Neural crest cell (in vitro differentiated cells): ENCODE data around the gene AUNIP. TPM values are rescaled to one million over a fixed set of nuclear protein-coding genes. Genes with fewer than 3 reads are reported as not detected.

ENCODE experiments used
- DNase-seq: peaks from one replicate; pipeline ENCODE4 v3.0.0; 2021; ENCODE audit warnings: low read depth, mixed read lengths, low spot score
- H3K27ac Mint-ChIP-seq: one replicate; pipeline ENCODE4 v1.8.0; 2021; ENCODE audit warnings: mild to moderate bottlenecking, mixed read lengths; ENCODE audit not compliant: unreplicated experiment
- H3K27me3 Mint-ChIP-seq: 2 replicates; pipeline ENCODE4 v1.8.0; 2021; ENCODE audit warnings: low read depth, mild to moderate bottlenecking, mixed read lengths
- H3K36me3 Mint-ChIP-seq: 2 replicates; pipeline ENCODE4 v1.8.0; 2021; ENCODE audit warnings: low read depth, mild to moderate bottlenecking, mixed read lengths
- H3K4me1 Mint-ChIP-seq: 2 replicates; pipeline ENCODE4 v1.8.0; 2021; ENCODE audit warnings: mixed read lengths
- H3K4me3 Mint-ChIP-seq: one replicate; pipeline ENCODE4 v1.8.0; 2021; ENCODE audit warnings: mild to moderate bottlenecking, mixed read lengths
- H3K9me3 Mint-ChIP-seq: 2 replicates; pipeline ENCODE4 v1.8.0; 2021; ENCODE audit warnings: mixed read lengths
- total RNA-seq: library from RNA; stranded (reverse); gene quantifications from 2 replicates; pipeline ENCODE4 v1.2.1, GENCODE V29; 2021
- TF ChIP-seq, protein P1 (sequence below): fragments of 200-600 bp; sonication (generic); conservative IDR thresholded peaks from 2 replicates; pipeline ENCODE4 v1.5.0; 2021; ENCODE audit warnings: antibody characterized with exemption, mild to moderate bottlenecking

Gene AUNIP
- total RNA-seq, 1 donor from 2014 or later = 13.6 TPM

DNA sequence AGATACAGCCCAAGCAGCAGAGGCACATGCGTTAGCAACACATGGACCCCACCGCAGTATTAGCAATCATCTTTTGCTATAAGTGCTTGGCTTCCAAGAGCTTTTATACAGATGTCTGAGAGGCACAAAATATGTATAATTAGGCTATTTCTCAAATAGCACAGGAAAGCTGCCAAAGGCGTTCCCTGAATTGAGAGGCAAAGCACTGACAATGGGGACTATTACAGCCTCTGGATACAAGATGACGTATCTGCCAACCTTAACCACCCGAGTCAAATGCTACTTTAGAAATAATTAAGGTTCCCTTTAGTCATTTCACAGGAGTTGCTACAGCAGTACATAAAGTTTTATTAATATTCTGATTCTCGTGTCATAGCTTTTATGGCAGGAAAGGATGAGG lies 40.5 kb upstream of the AUNIP start:
- no peaks in the 10 kb centered on the region for H3K9me3 Mint-ChIP-seq
- H3K4me1 Mint-ChIP-seq = peaks cover 75% of the 10 kb centered on the region
- no peak for DNase-seq
- H3K36me3 Mint-ChIP-seq = peaks cover 39% of the 10 kb centered on the region
- TF ChIP-seq, protein P1, sequence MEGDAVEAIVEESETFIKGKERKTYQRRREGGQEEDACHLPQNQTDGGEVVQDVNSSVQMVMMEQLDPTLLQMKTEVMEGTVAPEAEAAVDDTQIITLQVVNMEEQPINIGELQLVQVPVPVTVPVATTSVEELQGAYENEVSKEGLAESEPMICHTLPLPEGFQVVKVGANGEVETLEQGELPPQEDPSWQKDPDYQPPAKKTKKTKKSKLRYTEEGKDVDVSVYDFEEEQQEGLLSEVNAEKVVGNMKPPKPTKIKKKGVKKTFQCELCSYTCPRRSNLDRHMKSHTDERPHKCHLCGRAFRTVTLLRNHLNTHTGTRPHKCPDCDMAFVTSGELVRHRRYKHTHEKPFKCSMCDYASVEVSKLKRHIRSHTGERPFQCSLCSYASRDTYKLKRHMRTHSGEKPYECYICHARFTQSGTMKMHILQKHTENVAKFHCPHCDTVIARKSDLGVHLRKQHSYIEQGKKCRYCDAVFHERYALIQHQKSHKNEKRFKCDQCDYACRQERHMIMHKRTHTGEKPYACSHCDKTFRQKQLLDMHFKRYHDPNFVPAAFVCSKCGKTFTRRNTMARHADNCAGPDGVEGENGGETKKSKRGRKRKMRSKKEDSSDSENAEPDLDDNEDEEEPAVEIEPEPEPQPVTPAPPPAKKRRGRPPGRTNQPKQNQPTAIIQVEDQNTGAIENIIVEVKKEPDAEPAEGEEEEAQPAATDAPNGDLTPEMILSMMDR = no peak
- no peaks in the 10 kb centered on the region for H3K27me3 Mint-ChIP-seq
- no peak overlapping the region for H3K27ac Mint-ChIP-seq
- peak overlapping the region; percentile 49 for H3K4me3 Mint-ChIP-seq

DNA sequence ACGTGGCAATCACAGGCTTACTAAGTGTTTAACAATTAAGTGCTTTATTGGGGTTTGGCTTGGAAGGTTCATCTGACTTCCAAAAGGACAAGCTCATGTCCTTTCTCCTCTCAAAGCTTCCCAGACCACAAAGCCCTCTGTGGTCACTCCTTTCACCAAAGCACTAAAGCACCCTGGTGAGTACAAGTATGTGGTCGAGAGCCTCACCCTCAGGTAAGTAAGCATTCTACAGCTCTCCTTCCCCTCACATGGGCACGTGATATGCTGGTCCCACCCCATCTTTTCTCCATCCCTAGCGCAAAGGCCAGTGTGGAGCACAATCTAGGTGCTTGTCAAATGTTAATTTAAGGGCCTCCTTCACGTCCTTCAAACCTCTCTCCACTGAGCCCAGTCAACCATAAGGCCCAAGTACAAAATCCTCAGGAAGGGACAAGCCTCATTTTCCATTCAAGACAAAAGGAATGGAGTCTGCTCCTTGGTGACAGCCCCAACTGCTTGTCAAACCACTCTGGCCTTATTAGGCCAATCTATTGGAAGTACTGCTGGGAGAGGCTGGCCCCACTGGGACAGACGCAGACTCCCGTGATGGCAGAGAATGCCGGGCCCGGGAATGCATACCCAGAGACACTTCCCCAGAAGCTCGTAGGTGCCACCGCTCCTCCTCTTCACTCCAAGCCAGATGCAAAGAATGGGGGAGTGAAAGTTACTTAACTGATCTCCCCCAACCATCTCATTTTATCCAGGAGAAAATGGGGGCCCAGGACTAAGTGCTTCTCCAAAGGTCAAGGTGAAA lies 39.2 kb upstream of the AUNIP start:
- no peaks in the 10 kb centered on the region for H3K27me3 Mint-ChIP-seq
- TF ChIP-seq, protein P1 = no peak
- no peak for DNase-seq
- peak overlapping the region; percentile 14 for H3K4me3 Mint-ChIP-seq
- H3K4me1 Mint-ChIP-seq = peaks cover 63% of the 10 kb centered on the region
- H3K9me3 Mint-ChIP-seq = no peaks in the 10 kb centered on the region
- peak overlapping the region; percentile 88 for H3K27ac Mint-ChIP-seq
- peaks cover 34% of the 10 kb centered on the region for H3K36me3 Mint-ChIP-seq

DNA sequence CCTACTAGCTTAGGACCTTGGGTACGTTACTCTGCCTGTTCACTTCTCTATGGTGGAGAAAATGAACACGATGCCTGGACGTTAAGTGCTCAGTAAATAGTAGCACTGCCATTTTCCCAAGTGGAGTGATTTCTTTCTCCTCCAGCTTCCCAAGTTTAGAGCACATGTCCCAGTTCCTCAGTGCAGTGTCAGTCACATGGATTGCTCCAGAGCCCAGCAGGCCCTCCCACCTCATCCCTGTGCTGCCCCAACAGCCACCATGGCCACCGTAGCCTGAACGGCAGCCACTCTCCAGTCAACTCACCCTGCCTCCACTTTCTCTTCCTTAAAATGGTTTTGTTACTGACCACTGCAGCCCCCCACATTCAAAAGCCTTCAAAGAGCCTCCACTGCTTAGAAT lies 38.5 kb upstream of the AUNIP start:
- H3K27ac Mint-ChIP-seq = peak overlapping the region; percentile 88

DNA sequence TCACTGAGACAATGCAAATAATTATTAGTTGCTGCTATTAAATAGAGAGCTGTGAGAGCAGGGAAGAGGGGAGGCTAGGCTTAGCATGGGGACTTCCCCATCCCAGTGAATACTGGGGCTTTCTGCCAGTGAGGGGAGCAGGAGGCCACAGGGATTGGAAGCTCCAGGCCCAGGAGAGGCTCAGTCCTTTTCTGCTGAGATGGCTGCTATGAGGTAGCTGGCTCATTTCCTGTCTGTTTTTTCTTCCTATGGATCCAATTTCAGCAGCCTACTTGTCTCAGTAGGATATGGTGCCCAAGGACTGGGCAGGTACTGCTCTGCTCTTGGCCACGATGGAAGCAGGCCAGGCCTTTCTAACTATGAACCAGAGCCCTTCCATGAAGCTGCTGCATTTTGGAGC lies 37.0 kb upstream of the AUNIP start:
- TF ChIP-seq, protein P1 = no peak
- peaks cover 52% of the 10 kb centered on the region for H3K4me1 Mint-ChIP-seq
- H3K27ac Mint-ChIP-seq = peak overlapping the region; percentile 3
- H3K36me3 Mint-ChIP-seq = peaks cover 26% of the 10 kb centered on the region
- no peak for DNase-seq
- no peaks in the 10 kb centered on the region for H3K27me3 Mint-ChIP-seq
- peak overlapping the region; percentile 50 for H3K4me3 Mint-ChIP-seq
- H3K9me3 Mint-ChIP-seq = no peaks in the 10 kb centered on the region

More for the DNA sequence above, 38.5 kb upstream of the AUNIP start:
- DNase-seq = no peak
- no peaks in the 10 kb centered on the region for H3K9me3 Mint-ChIP-seq
- peaks cover 56% of the 10 kb centered on the region for H3K4me1 Mint-ChIP-seq
- H3K4me3 Mint-ChIP-seq = peak overlapping the region; percentile 51
- H3K36me3 Mint-ChIP-seq = peaks cover 34% of the 10 kb centered on the region
- no peaks in the 10 kb centered on the region for H3K27me3 Mint-ChIP-seq
- TF ChIP-seq, protein P1 = no peak

DNA sequence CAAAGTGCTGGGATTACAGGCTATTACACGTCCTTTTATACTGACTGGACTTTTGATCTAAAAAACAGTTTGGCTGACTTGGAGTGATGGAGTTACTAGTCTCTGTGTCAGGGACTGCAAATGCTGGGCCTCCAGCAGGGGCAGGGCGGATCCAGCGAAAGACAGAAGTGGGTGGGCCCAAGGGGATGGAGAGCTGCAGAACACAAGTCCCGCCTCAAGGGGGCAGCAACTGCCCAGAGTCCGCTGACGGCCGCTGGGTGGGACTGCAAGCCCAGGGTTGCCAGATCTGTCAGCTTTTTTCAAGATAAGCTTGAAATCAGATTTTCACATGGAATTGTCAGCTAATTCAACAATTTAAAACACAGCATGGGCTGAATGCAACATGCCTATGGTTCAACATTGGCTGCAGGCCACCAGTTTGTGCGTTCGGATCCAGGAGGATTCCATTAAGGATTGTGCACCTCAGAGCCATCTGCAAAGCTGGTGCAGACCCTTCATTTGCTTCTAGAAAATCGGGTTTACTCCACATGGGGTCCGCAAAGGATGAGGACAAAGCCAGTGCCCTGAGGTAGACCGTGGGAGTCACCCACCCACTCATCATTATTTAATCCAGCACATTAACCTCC lies 36.2 kb upstream of the AUNIP start:
- no peaks in the 10 kb centered on the region for H3K9me3 Mint-ChIP-seq
- TF ChIP-seq, protein P1 = peak; percentile 99
- H3K4me1 Mint-ChIP-seq = peaks cover 45% of the 10 kb centered on the region
- H3K27me3 Mint-ChIP-seq = no peaks in the 10 kb centered on the region
- H3K4me3 Mint-ChIP-seq = peak overlapping the region; percentile 50
- peaks cover 19% of the 10 kb centered on the region for H3K36me3 Mint-ChIP-seq
- peak; percentile 94 for DNase-seq
- peak overlapping the region; percentile 3 for H3K27ac Mint-ChIP-seq
